Adipose tissue (tissue), 3 donors: ENCODE measurements around the gene ETHE1. TPM values are rescaled to one million over a fixed set of nuclear protein-coding genes. Genes with fewer than 3 reads are reported as not detected.

Experiments
- H3K27ac ChIP-seq: one replicate; pipeline ENCODE4 v1.5.1; 2013; ENCODE audit warnings: low read depth, low read length
- WGBS, 3 donors: extraction: QIAGEN DNeasy Blood & Tissue Kit; methylation state at CpG; one replicate each; pipeline ENCODE4 v1.1.7; 2013; 5-methylcytosine and 5-hydroxymethylcytosine counted together
- polyA plus RNA-seq, 3 donors: library from polyadenylated mRNA; stranded (reverse); fragments of 200-250 nt; gene quantifications; one replicate each; pipeline ENCODE4 v1.2.3, GENCODE V29; 2013
- donor health status: healthy with polysubstance abuse.
- donor health status: Bipolar disorder and iron deficiency.
- donor health status: healthy.

The ETHE1 gene
- polyA plus RNA-seq, 3 donors = 43.0 to 60.7 (median 50.5) TPM

DNA sequence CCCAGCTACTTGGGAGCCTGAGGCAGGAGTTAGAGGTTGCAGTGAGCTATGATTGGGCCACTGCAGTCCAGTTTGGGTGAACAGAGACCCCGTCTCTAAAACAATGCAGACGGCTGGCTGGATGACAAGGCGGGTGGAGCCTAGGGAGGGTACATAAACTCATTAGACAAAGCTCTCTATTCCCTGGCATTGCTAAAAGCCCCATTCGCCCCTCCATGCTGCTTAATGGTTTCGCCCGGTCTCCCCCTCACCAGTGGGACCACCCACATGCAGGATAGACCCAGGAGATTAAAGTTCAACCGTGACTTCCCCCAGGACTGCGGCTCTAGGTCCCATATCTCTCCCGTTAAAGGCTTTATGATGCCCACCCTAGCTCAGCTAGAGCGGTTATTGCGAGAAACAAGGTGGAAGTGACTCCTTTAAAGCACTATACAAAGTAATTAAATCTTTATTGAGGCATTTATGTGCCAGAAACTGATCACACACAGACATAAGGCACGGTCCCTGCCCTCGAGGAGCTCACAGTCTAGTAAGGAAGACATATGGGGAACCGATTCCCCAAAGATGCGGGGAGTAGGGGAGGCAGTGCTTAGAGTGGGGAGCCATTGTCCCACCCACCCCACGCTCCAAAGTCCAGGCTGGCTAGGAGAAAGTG, 66.5 kb downstream of the ETHE1 start:
- H3K27ac ChIP-seq = no peak overlapping the region
- WGBS, 3 donors = 72 to 83% (median 76%) methylated on average over 16 of the region's 16 CpGs

DNA sequence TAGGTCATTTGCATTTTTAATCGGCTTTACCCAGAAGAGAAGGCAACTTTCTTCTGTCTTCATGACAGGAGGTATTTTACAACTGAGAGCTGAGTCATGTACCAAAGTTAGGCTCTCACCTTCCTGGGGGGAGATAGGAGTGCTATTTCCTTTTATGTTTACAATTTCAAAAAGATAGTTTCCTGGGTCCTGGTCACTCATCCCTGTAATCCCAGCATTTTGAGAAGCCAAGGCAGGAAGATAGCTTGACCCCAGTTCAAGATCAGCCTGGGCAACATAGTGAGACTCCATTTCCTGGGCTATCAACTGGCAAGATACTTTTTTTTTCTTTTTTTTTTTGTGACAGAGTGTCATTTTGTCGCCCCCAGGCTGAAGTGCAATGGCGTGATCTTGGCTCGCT, 69.2 kb downstream of the ETHE1 start:
- WGBS, 3 donors = 84 to 94% (median 89%) methylated on average over 4 of the region's 4 CpGs

More for the DNA sequence above, 69.2 kb downstream of the ETHE1 start:
- no peak overlapping the region for H3K27ac ChIP-seq

Other genes starting within 250 kb of the ETHE1 start
- 10 to 100 TPM in 1 of 3 donors, 1 to 10 TPM in 1, under 1 TPM in 1; 0.14 to 13.0 (median 7.3) TPM for gene CD177, start 173.5 kb downstream of the ETHE1 start, polyA plus RNA-seq
- under 1 TPM in 1 of 3 donors, not detected in 2; 0.06 TPM for gene TEX101, start 112.3 kb downstream of the ETHE1 start, polyA plus RNA-seq
- 1 to 10 TPM in 2 of 3 donors, under 1 TPM in 1; 0.67 to 7.3 (median 1.0) TPM for gene LYPD3, start 61.6 kb downstream of the ETHE1 start, polyA plus RNA-seq
- gene PHLDB3, start 22.5 kb downstream of the ETHE1 start, polyA plus RNA-seq = 1 to 10 TPM; 4.6 to 9.7 (median 9.6) TPM
- 1 to 10 TPM in 1 of 3 donors, under 1 TPM in 2; 0.53 to 1.8 (median 0.95) TPM for gene ZNF575, start 6.0 kb upstream of the ETHE1 start, polyA plus RNA-seq
- gene XRCC1, start 48.3 kb upstream of the ETHE1 start, polyA plus RNA-seq = 10 to 100 TPM; 13.6 to 18.6 (median 14.2) TPM
- gene PINLYP, start 48.6 kb upstream of the ETHE1 start, polyA plus RNA-seq = 10 to 100 TPM in 1 of 3 donors, 1 to 10 TPM in 2; 2.7 to 22.4 (median 9.6) TPM
- gene IRGQ, start 68.9 kb upstream of the ETHE1 start, polyA plus RNA-seq = 1 to 10 TPM; 2.5 to 4.3 (median 3.4) TPM
- gene ZNF576, start 69.4 kb upstream of the ETHE1 start, polyA plus RNA-seq = 10 to 100 TPM; 10.4 to 15.4 (median 12.3) TPM
- under 1 TPM; 0.20 to 0.79 (median 0.22) TPM for gene SRRM5, start 84.9 kb upstream of the ETHE1 start, polyA plus RNA-seq
- 10 to 100 TPM; 19.9 to 28.6 (median 25.5) TPM for gene ZNF428, start 92.4 kb upstream of the ETHE1 start, polyA plus RNA-seq
- 1 to 10 TPM; 1.9 to 7.1 (median 4.2) TPM for gene CADM4, start 112.6 kb upstream of the ETHE1 start, polyA plus RNA-seq
- gene PLAUR, start 143.0 kb upstream of the ETHE1 start, polyA plus RNA-seq = 10 to 100 TPM in 2 of 3 donors, 1 to 10 TPM in 1; 5.0 to 88.4 (median 35.5) TPM
- not detected for gene IRGC, start 188.9 kb upstream of the ETHE1 start, polyA plus RNA-seq
- gene SMG9, start 227.8 kb upstream of the ETHE1 start, polyA plus RNA-seq = 10 to 100 TPM in 2 of 3 donors, 1 to 10 TPM in 1; 6.9 to 16.0 (median 10.5) TPM